ENCODE data around the gene SSBP2.
"Not testable (repeated sequence)": the region's sequence is repeated elsewhere in the genome, so short reads cannot be mapped to it uniquely, and the experiment has no call there.

Gene SSBP2

DNA sequence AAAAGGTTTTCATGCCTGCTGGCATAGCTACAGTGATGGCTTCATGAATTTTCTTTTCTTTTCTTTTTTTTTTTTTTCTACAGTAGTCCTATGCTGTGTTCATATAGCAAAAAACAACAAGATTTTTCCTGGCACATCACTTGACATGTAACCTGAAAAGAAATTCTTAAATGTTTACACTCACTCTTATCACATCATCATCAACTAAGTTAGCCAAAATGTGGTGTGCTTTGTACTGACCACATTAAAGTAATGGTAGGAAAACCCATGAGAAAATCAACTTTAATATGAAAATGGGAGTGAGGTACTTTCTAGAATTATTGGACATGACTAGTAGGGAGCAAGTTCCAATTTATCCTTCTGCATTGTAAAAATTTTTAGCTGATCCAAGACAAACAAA lies 146.7 kb downstream of the SSBP2 start:
- no peak for DNase-seq (ENCODE audit: low read depth in 1 of 2, low spot score in 1 of 2)
- Histone ChIP-seq H3K27ac (replicated peaks) (no peak overlapping the region), H3K27me3 (ENCODE audit: insufficient read depth, poor library complexity, severe bottlenecking) (no peaks in the 10 kb centered on the region), H3K4me3 (replicated peaks; ENCODE audit: insufficient read depth, low read length) (no peak overlapping the region)
- TF ChIP-seq SPI1 (IDR thresholded peaks at IDR 0.05; ENCODE audit: borderline replicate concordance, low read depth) (no peak), GABPA (IDR thresholded peaks at IDR 0.05; ENCODE audit: low read depth) (no peak), POLR2AphosphoS5 (IDR thresholded peaks at IDR 0.05; ENCODE audit: low read depth) (no peak)
- TF ChIP-seq, protein P1, sequence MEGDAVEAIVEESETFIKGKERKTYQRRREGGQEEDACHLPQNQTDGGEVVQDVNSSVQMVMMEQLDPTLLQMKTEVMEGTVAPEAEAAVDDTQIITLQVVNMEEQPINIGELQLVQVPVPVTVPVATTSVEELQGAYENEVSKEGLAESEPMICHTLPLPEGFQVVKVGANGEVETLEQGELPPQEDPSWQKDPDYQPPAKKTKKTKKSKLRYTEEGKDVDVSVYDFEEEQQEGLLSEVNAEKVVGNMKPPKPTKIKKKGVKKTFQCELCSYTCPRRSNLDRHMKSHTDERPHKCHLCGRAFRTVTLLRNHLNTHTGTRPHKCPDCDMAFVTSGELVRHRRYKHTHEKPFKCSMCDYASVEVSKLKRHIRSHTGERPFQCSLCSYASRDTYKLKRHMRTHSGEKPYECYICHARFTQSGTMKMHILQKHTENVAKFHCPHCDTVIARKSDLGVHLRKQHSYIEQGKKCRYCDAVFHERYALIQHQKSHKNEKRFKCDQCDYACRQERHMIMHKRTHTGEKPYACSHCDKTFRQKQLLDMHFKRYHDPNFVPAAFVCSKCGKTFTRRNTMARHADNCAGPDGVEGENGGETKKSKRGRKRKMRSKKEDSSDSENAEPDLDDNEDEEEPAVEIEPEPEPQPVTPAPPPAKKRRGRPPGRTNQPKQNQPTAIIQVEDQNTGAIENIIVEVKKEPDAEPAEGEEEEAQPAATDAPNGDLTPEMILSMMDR (IDR thresholded peaks at IDR 0.05; ENCODE audit: insufficient read depth, low read length) = no peak
- TF ChIP-seq, protein P2, sequence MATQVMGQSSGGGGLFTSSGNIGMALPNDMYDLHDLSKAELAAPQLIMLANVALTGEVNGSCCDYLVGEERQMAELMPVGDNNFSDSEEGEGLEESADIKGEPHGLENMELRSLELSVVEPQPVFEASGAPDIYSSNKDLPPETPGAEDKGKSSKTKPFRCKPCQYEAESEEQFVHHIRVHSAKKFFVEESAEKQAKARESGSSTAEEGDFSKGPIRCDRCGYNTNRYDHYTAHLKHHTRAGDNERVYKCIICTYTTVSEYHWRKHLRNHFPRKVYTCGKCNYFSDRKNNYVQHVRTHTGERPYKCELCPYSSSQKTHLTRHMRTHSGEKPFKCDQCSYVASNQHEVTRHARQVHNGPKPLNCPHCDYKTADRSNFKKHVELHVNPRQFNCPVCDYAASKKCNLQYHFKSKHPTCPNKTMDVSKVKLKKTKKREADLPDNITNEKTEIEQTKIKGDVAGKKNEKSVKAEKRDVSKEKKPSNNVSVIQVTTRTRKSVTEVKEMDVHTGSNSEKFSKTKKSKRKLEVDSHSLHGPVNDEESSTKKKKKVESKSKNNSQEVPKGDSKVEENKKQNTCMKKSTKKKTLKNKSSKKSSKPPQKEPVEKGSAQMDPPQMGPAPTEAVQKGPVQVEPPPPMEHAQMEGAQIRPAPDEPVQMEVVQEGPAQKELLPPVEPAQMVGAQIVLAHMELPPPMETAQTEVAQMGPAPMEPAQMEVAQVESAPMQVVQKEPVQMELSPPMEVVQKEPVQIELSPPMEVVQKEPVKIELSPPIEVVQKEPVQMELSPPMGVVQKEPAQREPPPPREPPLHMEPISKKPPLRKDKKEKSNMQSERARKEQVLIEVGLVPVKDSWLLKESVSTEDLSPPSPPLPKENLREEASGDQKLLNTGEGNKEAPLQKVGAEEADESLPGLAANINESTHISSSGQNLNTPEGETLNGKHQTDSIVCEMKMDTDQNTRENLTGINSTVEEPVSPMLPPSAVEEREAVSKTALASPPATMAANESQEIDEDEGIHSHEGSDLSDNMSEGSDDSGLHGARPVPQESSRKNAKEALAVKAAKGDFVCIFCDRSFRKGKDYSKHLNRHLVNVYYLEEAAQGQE (IDR thresholded peaks at IDR 0.05; ENCODE audit: insufficient replicate concordance, low read depth) = no peak

DNA sequence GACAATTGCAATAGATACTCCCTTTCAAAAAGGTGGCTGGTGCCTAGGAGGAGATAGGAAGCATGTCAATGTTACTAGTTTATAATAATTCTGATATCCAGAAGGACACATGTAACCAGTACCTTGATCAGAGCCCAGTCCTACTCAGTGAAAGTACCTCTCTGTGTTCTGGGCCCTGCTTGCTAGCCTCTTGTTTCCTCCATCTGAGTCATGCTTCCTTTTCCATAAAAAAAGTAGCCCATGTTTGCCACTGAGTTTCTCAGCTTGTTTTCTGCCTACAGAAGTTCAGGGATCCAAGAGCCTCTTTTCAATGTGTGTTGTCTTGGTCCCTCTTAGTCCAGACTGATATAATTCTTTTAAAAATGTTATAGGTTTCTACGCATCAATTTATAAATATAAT lies 149.0 kb downstream of the SSBP2 start:
- no peak for DNase-seq (ENCODE audit: low read depth in 1 of 2, low spot score in 1 of 2)
- H3K27ac ChIP-seq (replicated peaks) = no peak overlapping the region
- no peaks in the 10 kb centered on the region for H3K27me3 ChIP-seq (ENCODE audit: insufficient read depth, poor library complexity, severe bottlenecking)
- no peak overlapping the region for H3K4me3 ChIP-seq (replicated peaks; ENCODE audit: insufficient read depth, low read length)
- TF ChIP-seq, protein P2 (IDR thresholded peaks at IDR 0.05; ENCODE audit: insufficient replicate concordance, low read depth) = no peak
- TF ChIP-seq, protein P1 (IDR thresholded peaks at IDR 0.05; ENCODE audit: insufficient read depth, low read length) = no peak
- TF ChIP-seq SPI1 (IDR thresholded peaks at IDR 0.05; ENCODE audit: borderline replicate concordance, low read depth) = no peak
- TF ChIP-seq GABPA (IDR thresholded peaks at IDR 0.05; ENCODE audit: low read depth) = no peak
- no peak for TF ChIP-seq POLR2AphosphoS5 (IDR thresholded peaks at IDR 0.05; ENCODE audit: low read depth)

DNA sequence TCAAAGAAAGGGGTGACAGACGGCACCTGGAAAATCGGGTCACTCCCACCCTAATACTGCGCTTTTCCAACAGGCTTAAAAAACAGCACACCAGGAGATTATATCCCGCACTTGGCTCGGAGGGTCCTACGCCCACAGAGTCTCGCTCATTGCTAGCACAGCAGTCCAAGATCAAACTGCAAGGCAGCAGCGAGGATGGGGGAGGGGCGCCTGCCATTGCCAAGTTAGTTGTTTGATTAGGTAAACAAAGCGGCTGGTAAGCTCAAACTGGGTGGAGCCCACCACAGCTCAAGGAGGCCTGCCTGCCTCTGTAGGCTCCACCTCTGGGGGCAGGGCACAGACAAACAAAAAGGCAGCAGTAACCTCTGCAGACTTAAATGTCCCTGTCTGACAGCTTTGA lies 158.8 kb downstream of the SSBP2 start:
- H3K27ac ChIP-seq (replicated peaks); H3K27me3 ChIP-seq (ENCODE audit: insufficient read depth, poor library complexity, severe bottlenecking); DNase-seq (ENCODE audit: low read depth in 1 of 2, low spot score in 1 of 2); H3K4me3 ChIP-seq (replicated peaks; ENCODE audit: insufficient read depth, low read length): not testable (repeated sequence)

DNA sequence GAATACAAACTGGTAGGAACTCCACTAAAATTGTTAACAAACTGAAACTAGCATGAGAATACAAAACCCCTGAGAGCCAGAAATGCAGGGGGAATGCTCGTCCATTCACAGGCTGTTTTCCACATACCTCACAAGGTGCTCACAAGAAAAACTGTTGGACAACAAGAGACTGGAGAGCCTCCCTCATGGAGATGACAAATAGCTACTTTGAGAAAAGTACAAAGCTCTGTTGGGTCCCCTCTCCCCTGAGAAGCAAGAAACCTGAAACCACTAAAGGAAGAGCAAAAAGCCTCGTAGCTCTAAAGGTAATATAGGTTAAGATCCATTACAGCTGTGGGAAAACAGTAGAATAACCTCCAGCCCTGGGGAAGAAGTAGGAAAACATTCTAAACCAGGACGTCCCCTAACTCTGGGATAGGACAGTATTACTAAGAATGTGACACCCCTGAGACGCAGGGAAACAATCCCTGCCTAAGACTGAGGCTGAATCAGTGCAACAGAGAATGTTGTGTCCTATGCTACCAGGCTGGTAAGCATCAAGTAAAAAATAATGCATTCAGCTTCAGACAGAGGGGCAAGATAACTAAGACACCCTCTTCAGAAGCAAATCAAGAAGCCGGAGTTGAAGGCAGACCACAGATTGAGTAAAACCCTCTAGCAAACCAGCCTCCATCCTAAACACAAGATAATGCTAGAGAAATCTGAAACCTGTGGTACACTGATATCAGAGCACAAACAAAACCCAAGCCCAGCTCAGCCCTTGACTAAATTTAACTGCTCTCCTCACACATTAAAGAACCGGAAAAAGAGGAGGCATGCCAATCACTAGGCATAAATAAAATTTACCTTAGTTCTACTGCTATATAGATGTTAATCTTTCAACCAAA lies 160.2 kb downstream of the SSBP2 start:
- H3K27ac ChIP-seq (replicated peaks) = no peak overlapping the region

More for the DNA sequence above, 160.2 kb downstream of the SSBP2 start:
- TF ChIP-seq SPI1 (IDR thresholded peaks at IDR 0.05; ENCODE audit: borderline replicate concordance, low read depth) (no peak), POLR2AphosphoS5 (IDR thresholded peaks at IDR 0.05; ENCODE audit: low read depth) (no peak), GABPA (IDR thresholded peaks at IDR 0.05; ENCODE audit: low read depth) (no peak)
- TF ChIP-seq, protein P2 (IDR thresholded peaks at IDR 0.05; ENCODE audit: insufficient replicate concordance, low read depth) = no peak
- TF ChIP-seq, protein P1 (IDR thresholded peaks at IDR 0.05; ENCODE audit: insufficient read depth, low read length) = no peak
- no peaks in the 10 kb centered on the region for H3K27me3 ChIP-seq (ENCODE audit: insufficient read depth, poor library complexity, severe bottlenecking)
- no peak overlapping the region for H3K4me3 ChIP-seq (replicated peaks; ENCODE audit: insufficient read depth, low read length)
- no peak for DNase-seq (ENCODE audit: low read depth in 1 of 2, low spot score in 1 of 2)

Measured in HL-60 (cell line).